ENCODE measurements around the gene NATD1. TPM values are rescaled to one million over a fixed set of nuclear protein-coding genes. Genes with fewer than 3 reads are reported as not detected.

Gene NATD1
- total RNA-seq, 1 experiment from 2014 or later = 7.3 TPM

GRCh38 chr17:21201298-21201595, 52.0 kb downstream of the NATD1 start:
- Histone ChIP-seq H2AK5ac (ENCODE audit: insufficient read length, low read length) (no peak overlapping the region), H3K79me2 (ENCODE audit: insufficient read depth, low read length) (peaks cover 29% of the 10 kb centered on the region; the same call in 1 of the 2 replicates), H3K27ac (ENCODE audit: insufficient read length, low read depth, low read length) (no peak overlapping the region), H2BK20ac (ENCODE audit: low read depth, low read length, poor library complexity, severe bottlenecking) (no peak overlapping the region), H4K20me1 (ENCODE audit: control insufficient read depth, insufficient read depth, insufficient read length) (no peaks in the 10 kb centered on the region), H3K56ac (ENCODE audit: insufficient read length, low read depth, low read length) (no peak overlapping the region), H3K27me3 (ENCODE audit: insufficient read depth, low read length) (no peaks in the 10 kb centered on the region), H2BK5ac (ENCODE audit: insufficient read length, low read length) (no peak overlapping the region), H4K91ac (ENCODE audit: insufficient read length, low read depth, low read length) (no peak overlapping the region), H3K23me2 (ENCODE audit: insufficient read length, low read depth, low read length, poor library complexity, severe bottlenecking) (no peaks in the 10 kb centered on the region), H4K5ac (ENCODE audit: insufficient read length, low read depth, low read length) (no peak overlapping the region), H3K9me3 (ENCODE audit: control insufficient read depth, low read depth, low read length) (no peaks in the 10 kb centered on the region), H2BK15ac (ENCODE audit: low read depth, low read length) (no peak overlapping the region), H4K8ac (replicated peaks; ENCODE audit: insufficient read length, low read depth, low read length) (no peak overlapping the region), H3K79me1 (ENCODE audit: insufficient read depth, low read depth, low read length, poor library complexity, severe bottlenecking) (peaks cover 7% of the 10 kb centered on the region), H3K18ac (ENCODE audit: insufficient read length, low read depth, low read length) (no peak overlapping the region), H3K14ac (ENCODE audit: insufficient read depth, low read length) (no peak overlapping the region), H3K4me2 (ENCODE audit: insufficient read depth, insufficient read length, low read length) (no peak overlapping the region), H3K9ac (ENCODE audit: extremely low read depth, insufficient read length, low read length) (no peak overlapping the region), H3T11ph (ENCODE audit: low read length) (no peak overlapping the region), H3K4me1 (ENCODE audit: insufficient read depth, low read length) (peaks cover 13% of the 10 kb centered on the region; the same call in 1 of the 2 replicates), H3K4ac (ENCODE audit: low read depth, low read length) (no peak overlapping the region), H3K23ac (ENCODE audit: insufficient read length, low read depth, low read length) (no peak overlapping the region), H2BK120ac (ENCODE audit: low read depth, low read length, poor library complexity, severe bottlenecking) (no peak overlapping the region), H2AFZ (ENCODE audit: low read length) (no peak overlapping the region), H2BK12ac (ENCODE audit: insufficient read length, low read depth, low read length) (no peak overlapping the region)
- peak overlapping the region; percentile 25 to 71 (median 40); a peak in 4 of 7 replicates for H3K27ac Mint-ChIP-seq
- no peak overlapping the region; a peak in 1 of 5 replicates for H3K4me3 Mint-ChIP-seq
- peaks cover 47 to 53% of the 10 kb centered on the region in 2 experiments for H3K4me1 Mint-ChIP-seq
- no CpG with 5 or more reads among the region's 5 CpGs for WGBS (ENCODE audit: extremely low coverage, insufficient read length, low lambda C conversion rate)
- H3K27me3 Mint-ChIP-seq (ENCODE audit: low read depth) = no peaks in the 10 kb centered on the region
- DNase-seq = no peak
- no peaks in the 10 kb centered on the region for H3K9me3 Mint-ChIP-seq
- TF ChIP-seq, protein P1, sequence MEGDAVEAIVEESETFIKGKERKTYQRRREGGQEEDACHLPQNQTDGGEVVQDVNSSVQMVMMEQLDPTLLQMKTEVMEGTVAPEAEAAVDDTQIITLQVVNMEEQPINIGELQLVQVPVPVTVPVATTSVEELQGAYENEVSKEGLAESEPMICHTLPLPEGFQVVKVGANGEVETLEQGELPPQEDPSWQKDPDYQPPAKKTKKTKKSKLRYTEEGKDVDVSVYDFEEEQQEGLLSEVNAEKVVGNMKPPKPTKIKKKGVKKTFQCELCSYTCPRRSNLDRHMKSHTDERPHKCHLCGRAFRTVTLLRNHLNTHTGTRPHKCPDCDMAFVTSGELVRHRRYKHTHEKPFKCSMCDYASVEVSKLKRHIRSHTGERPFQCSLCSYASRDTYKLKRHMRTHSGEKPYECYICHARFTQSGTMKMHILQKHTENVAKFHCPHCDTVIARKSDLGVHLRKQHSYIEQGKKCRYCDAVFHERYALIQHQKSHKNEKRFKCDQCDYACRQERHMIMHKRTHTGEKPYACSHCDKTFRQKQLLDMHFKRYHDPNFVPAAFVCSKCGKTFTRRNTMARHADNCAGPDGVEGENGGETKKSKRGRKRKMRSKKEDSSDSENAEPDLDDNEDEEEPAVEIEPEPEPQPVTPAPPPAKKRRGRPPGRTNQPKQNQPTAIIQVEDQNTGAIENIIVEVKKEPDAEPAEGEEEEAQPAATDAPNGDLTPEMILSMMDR (conservative IDR thresholded peaks at IDR 0.05) = no peak
- H3K36me3 Mint-ChIP-seq (ENCODE audit: insufficient read depth in 1 of 3, low read depth in 3 of 3) = peaks cover 23 to 26% (median 26%) of the 10 kb centered on the region in 3 experiments
